Esophagus muscularis mucosa (tissue), 4 donors: ENCODE data around the gene SLC16A3.

Experiments used
- CTCF ChIP-seq, 3 experiments: fragments of 200-600 bp in 2 of 3; fragments of 450-650 bp in 1 of 3; sonication (generic) in 2 of 3; IDR thresholded peaks; one replicate each; pipeline ENCODE4 v1.5.1; 2017 to 2019; ENCODE audit warnings: antibody characterized with exemption in 3 of 3, mild to moderate bottlenecking in 2 of 3, moderate library complexity in 1 of 3
- EP300 ChIP-seq: sonication (generic); formaldehyde crosslinking; IDR thresholded peaks from one replicate; pipeline ENCODE4 v1.6.1; 2017; ENCODE audit warnings: antibody characterized with exemption
- POLR2A ChIP-seq: fragments of 450-650 bp; IDR thresholded peaks from one replicate; pipeline ENCODE4 v1.6.1; 2017; ENCODE audit warnings: antibody characterized with exemption, moderate library complexity, mild to moderate bottlenecking, low read depth
- POLR2AphosphoS5 ChIP-seq, 2 donors: sonication (generic); formaldehyde crosslinking; IDR thresholded peaks; one replicate each; pipeline ENCODE4 v1.6.1; 2017; ENCODE audit warnings: antibody characterized with exemption in 2 of 2

DNA sequence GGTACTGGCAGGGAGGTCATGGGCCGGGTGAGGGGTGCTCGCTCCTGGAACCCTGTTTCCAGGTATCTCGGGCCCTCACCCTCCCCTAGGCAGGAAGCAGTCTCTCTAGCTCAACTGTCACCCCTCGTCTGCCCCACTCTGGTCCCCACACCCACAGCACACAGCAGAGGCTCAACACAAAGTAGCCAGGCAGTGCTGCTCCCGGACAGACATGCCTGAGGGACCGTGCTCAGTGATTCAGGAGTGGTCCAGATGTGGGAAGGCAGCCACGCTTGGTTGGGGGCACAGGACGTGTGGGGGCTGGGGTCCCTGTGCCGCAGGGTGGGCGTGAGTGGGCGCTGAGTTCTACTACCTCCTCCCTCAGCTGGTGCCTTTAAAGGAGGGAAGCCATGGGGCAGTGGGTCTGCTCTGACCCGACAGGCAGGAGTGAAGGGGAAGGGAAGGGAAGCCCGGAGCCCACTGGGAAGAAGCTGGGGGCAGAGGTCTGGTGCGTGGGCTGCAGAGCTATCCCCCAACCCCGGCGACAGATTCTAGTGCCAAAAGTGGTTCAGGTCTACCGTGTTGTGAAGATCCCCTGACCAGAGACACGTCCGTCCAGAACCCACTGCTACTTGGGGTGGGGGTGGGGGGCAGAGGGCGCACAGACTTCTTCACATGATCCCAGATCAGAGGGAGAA lies 11.8 kb downstream of the SLC16A3 start:
- TF ChIP-seq POLR2A (no peak), EP300 (no peak), CTCF (IDR thresholded peaks at IDR 0.05) (no peak), POLR2AphosphoS5 (IDR thresholded peaks at IDR 0.05) (no peak)
